GM19324 (cell line): Measurements from ENCODE around the gene HDAC9.
"Not testable (repeated sequence)": the region's sequence is repeated elsewhere in the genome, so short reads cannot be mapped to it uniquely, and the experiment has no call there.

Experiments used
- ATAC-seq: cut with Tn5 transposase; IDR thresholded peaks from one replicate; pipeline ENCODE4 v1.9.1; 2021; ENCODE audit warnings: mild to moderate bottlenecking, moderate library complexity; ENCODE audit not compliant: unreplicated experiment, low FRiP score

Gene HDAC9

DNA sequence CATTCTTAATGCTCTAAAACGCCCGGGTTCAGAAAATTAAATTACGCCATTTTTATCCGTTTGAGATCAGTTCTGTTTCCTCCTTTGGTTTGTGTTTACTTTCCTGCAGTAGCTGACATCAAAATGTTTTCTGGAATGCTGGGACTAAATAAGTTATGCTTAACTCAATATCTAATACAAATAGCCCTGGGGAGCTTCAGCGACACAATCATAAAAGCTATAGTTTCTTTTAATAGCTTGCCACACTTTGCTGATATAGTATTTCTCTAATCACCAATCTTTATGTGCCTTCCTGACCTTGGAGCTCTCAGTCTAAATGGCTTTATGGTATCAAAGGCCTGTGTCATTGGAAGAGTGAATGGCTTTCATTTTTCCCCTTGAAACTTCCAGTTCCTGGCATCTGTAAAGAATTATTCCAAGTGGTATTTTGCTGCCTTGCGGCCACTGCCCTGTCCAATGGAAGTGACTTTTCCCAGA lies 202.7 kb downstream of the HDAC9 start:
- no peak for ATAC-seq

DNA sequence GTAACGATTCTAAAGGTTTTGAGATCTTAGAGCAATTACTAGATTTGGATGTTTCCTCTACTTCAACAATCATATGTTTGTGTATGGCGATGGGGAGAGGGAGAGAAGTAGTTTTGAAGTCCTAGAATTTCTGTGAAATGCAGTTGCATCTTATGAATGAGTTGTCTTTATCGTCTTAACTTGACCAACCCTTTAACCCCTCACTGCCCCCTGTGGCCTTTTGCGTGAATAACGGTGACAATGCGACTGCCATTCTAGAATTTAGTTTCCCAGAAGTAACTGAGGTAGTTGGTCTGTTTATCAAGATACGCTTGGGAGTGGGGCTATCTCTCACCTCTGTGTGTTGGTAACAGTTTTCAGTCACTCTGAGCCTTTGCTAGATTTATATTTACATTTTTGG lies 204.6 kb downstream of the HDAC9 start:
- ATAC-seq: no peak

GRCh38 chr7:18702071-18702829 lies 206.7 kb downstream of the HDAC9 start:
- no peak for ATAC-seq

DNA sequence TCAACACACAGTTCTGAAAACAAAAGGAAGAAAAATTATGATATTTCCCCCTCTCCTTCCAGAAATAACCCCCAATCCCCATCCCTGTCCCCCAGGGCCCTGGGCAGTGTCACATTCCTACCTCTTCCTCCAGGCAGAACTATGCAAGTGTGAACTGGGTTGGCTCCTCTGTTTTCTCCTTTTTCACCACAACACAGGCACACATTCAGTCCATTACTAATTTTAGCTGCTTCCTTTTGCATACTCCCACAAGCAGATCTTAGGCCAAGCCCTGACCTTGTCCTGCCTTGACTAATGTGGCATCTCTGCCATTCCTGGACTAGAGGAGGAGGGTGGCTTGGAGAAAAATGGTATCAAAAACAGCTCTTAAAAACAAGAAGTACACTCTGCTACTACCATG lies 208.1 kb downstream of the HDAC9 start:
- ATAC-seq: no peak

DNA sequence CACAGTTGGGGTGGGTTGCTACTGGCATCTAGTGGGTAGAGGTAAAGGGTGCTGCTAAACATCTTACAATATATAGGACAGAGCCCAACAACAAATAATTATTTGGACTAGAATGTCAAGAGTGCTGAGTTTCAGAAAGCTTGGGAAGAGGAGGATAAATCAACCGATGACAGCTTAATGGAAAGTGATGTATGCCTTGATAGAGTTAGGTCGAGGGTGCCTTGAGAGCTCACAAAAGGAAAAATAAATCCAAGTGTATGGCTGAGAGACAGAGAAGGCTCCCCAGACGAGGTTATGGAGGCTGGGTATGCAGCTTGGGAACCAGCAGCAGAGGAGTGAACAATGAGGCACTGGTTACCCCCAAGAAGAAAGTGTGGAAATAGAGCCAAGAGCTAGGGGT lies 211.1 kb downstream of the HDAC9 start:
- no peak for ATAC-seq

- no peak for ATAC-seq
These were observed 212.7 kb downstream of the HDAC9 start for GRCh38 chr7:18708204-18708603.

- no peak for ATAC-seq
These were observed 220.4 kb downstream of the HDAC9 start for GRCh38 chr7:18715988-18716387.

GRCh38 chr7:18721429-18721828 lies 225.9 kb downstream of the HDAC9 start:
- ATAC-seq: no peak

DNA sequence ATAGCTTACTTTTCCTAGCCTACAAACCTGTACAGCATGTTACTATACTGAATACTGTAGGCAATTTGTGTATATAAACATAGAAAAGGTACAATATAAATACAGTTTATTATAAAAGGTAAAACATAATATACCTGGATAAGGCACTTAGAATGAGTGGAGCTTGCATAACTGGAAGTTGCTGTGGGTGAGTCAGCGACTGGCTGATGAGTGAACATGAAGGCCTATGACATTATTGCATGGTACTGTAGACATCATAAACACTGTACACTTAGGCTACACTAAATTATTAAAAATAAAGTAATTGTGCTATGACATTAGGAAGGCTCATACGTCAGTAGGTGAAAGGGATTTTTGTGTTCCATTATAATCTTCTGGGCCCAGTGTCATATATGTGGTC lies 228.8 kb downstream of the HDAC9 start:
- ATAC-seq: no peak

DNA sequence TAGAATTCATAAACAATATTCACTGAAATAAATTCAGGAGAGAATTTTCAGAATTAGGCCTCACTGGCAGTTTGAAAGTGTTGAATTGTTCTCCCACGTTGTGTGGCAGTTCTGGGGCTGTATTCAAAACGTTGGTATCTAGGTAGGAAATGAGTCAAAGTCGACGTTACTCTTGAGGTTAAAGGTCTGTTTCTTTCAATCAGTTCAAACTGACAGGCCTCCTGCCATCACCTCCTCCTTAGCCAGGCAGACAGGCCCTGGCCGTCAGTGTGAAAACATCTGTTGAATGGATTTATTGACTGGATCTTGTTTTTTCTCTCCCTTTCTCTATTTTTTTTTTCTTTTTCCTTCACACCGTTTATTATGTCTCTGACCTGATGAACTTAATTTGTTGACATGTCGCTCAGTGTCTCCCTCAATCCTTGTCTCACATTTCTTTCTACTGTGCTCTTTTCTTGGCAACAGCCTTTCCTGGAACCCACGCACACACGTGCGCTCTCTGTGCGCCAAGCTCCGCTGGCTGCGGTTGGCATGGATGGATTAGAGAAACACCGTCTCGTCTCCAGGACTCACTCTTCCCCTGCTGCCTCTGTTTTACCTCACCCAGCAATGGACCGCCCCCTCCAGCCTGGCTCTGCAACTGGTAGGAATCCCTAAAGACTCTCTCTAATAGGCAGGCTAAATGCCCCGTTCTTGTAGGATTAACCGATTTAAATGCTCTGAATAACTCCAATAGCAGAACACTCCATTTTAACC lies 231.7 kb downstream of the HDAC9 start:
- ATAC-seq: no peak

- not testable (repeated sequence) for ATAC-seq
These were observed 240.5 kb downstream of the HDAC9 start for GRCh38 chr7:18736012-18736411.

GRCh38 chr7:18740579-18740988 lies 245.0 kb downstream of the HDAC9 start:
- no peak for ATAC-seq

DNA sequence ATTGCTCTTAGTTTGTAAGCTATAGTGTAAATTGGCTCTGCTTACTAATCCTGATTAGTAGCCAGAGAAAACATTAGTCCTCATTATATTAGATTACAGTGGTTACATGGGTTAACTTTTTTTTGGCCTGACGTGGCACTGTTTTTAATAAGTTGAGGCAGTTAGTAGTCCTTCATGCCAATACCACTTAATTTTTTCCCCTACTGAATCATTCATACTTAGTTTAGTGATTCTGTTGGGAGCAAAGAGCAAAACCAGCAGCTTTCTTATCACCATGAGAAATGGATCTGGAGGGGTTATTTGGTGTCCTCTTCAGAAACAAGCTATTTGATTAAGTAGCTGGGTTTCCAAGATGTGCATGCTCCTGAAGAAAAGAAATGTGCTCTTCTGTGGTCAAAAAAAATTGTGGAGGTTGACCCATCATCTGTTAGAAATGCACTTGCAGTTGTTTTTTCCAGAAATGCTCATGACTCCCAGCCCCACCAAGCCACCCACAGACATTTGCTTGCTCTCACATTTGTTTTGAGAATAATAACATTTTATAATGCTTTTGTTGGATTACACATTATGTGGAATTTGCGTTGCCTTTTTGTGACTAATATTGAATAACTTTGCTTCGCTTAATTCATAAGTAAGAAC lies 258.5 kb downstream of the HDAC9 start:
- ATAC-seq: no peak

- ATAC-seq: no peak
These were observed 259.2 kb downstream of the HDAC9 start for GRCh38 chr7:18754766-18755165.

DNA sequence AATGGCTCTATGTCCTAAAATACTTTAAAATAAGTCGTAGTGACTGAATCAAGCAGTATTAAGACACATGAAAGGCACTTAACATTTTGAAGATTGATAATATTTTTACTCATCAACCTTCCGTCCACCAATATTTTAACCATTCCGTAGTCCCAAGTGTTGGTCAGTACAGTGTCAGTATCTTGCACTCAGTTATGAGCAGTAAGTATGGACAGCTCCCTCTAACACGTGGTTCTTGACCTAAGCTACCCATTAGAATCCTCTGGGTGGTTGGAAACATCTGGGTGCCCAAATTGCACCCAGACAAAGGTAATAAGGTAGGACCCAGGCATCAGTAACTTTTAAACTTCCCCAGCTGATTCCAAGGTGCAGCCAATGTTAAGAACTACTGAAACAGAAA lies 260.2 kb downstream of the HDAC9 start:
- no peak for ATAC-seq

DNA sequence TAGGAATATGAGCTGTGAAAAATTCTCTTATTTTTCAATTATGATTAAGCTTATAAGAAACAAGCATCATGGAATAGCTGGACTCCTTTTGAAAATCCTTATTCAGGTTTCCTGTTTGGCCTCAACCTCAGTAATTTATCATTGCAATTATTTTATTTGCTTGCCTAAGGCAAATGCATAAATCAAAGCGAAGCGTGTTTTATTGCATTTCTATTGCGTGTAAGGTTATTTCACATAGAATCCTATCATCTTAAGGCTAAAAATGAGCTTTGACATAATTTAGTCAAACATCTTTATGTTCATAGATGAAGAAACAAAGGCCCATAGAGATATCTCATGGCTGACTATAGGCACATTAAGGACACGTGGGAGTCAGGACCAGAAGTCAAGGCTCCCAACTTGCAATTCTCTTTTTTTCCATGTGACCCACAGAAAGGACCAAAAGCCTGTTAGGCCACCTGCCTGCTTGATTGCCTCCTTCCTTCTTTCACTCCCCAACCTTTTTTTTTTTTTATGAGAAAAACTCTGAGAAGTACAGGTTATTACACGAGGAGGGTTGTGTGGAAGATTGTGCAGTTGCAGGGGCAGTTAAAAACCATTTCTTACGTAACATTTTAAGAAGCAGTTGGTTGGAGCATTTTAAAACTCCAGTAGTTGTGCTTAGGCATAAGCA lies 261.0 kb downstream of the HDAC9 start:
- ATAC-seq: no peak

GRCh38 chr7:18760046-18760445 lies 264.5 kb downstream of the HDAC9 start:
- no peak for ATAC-seq

DNA sequence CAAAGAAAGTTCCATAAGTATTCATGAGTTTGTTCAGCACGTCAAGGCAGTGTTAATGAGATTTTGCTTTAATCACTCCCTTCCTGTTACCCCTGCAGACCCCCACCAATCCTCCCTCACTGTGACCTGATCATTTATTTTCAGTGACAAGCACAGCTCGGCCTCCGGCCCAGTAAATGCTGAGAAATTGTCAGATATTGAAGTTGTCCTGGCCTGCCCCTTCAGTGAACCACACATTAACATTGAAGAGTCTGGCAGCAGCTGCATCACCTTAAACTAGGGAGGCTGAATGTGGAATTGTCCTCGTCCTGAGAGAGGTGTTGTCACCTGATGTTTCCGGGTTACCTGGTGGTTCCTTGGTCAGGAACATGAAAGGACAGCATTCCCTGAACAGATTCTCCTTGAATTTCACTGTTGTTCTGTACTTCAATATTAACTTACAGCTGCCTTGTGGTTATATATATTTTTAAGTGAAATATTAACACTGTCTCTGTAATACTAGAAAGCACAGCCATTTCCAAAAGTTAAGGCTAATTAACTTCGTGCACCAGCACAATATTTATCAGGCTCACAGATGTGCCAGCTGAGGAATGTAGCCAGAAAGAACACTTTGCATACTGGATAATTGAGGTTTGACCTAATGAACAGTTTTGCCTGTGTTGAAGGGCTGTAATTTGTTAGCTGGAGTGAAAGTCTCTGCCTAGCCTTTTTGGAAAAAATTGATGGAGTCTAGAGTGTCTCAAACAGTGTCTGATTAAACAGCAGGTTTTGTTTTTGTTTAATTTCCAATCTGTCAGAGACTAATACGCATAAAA lies 265.3 kb downstream of the HDAC9 start:
- ATAC-seq: no peak

DNA sequence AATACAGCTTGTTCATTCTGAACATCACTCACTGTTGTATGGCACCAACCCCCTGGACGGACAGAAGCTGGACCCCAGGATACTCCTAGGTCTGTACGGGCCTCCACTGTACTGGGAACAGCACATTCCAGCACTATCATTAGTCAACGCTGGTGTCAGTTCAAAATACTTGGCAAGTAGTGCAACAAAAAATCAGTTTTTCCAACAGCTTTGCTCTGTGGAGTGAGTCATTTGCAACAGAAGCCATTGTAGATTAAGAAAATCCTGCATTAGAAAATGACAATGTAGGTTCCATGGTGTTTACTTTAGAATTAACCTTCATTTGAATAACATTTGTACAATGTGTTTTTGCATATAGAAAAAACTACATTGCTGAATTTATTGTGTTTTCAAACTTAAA lies 266.6 kb downstream of the HDAC9 start:
- ATAC-seq: no peak

GRCh38 chr7:18768256-18768655 lies 272.7 kb downstream of the HDAC9 start:
- no peak for ATAC-seq
